ENCODE data around the gene ACO2.

DNA sequence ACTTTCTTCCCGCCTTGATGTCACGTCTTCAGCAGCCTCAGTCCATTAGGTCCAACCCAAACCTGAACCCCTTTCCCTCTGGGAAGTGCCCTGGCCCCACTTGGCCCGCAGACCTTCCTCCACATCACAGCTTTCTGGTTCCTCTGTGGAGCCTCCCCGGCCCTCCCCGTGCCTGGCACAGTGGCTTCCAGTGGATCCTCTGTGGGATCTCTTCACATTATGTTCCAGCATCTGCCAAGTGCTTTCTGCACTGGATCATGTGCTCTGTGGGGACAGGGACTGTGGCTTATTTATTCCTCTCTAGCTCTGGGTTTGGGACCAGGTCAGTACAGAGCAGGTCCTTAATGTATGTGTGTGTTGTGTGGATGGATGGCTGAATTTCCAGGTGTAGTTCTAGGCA is 44.5 kb downstream of the ACO2 start:
- TF ChIP-seq, protein P1, sequence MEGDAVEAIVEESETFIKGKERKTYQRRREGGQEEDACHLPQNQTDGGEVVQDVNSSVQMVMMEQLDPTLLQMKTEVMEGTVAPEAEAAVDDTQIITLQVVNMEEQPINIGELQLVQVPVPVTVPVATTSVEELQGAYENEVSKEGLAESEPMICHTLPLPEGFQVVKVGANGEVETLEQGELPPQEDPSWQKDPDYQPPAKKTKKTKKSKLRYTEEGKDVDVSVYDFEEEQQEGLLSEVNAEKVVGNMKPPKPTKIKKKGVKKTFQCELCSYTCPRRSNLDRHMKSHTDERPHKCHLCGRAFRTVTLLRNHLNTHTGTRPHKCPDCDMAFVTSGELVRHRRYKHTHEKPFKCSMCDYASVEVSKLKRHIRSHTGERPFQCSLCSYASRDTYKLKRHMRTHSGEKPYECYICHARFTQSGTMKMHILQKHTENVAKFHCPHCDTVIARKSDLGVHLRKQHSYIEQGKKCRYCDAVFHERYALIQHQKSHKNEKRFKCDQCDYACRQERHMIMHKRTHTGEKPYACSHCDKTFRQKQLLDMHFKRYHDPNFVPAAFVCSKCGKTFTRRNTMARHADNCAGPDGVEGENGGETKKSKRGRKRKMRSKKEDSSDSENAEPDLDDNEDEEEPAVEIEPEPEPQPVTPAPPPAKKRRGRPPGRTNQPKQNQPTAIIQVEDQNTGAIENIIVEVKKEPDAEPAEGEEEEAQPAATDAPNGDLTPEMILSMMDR (IDR thresholded peaks at IDR 0.05) = no peak
- no peak for TF ChIP-seq POLR2A (IDR thresholded peaks at IDR 0.05)
